HUES6 (cell line): ENCODE results near the gene NLRC4.
"Not testable (repeated sequence)": the region's sequence is repeated elsewhere in the genome, so short reads cannot be mapped to it uniquely, and the experiment has no call there.

Experiments
- H3K27ac ChIP-seq: 2 replicates; pipeline ENCODE4 v1.7.0; 2013; ENCODE audit warnings: low read depth, mild to moderate bottlenecking, low read length, inconsistent platforms
- H3K27me3 ChIP-seq: 2 replicates; pipeline ENCODE4 v1.6.1; 2013; ENCODE audit warnings: low read length; ENCODE audit not compliant: control insufficient read depth, insufficient read depth
- H3K36me3 ChIP-seq: 2 replicates; pipeline ENCODE4 v1.6.1; 2013; ENCODE audit warnings: low read length; ENCODE audit not compliant: control insufficient read depth, insufficient read depth
- H3K4me1 ChIP-seq: 2 replicates; pipeline ENCODE4 v1.6.1; 2013; ENCODE audit warnings: low read length; ENCODE audit not compliant: control insufficient read depth, insufficient read depth
- H3K4me3 ChIP-seq: 2 replicates; pipeline ENCODE4 v1.5.1; 2013; ENCODE audit warnings: low read depth, low read length
- H3K9ac ChIP-seq: one replicate; pipeline ENCODE4 v1.6.1; 2013; ENCODE audit warnings: mild to moderate bottlenecking, low read length
- H3K9me3 ChIP-seq: 2 replicates; pipeline ENCODE4 v1.6.1; 2013; ENCODE audit warnings: low read depth, low read length; ENCODE audit not compliant: control insufficient read depth, insufficient read depth

NLRC4 gene

GRCh38 chr2:32264422-32265105, at the start of gene NLRC4:
NLRC4 (minus strand) TSS chr2:32264886; CDS start chr2:32256775, 8,111 bp downstream.
- Histone ChIP-seq H3K36me3 (no peaks in the 10 kb centered on the region), H3K27ac (no peak within 1 kb of the TSS), H3K9me3 (no peaks in the 10 kb centered on the region), H3K27me3 (no peaks in the 10 kb centered on the region), H3K9ac (no peak within 1 kb of the TSS), H3K4me3 (no peak within 1 kb of the TSS), H3K4me1 (no peaks in the 10 kb centered on the region)

GRCh38 chr2:32310577-32310976, 45.9 kb upstream of the NLRC4 start:
- no peak overlapping the region for H3K9ac ChIP-seq
- H3K4me3 ChIP-seq, result no peak overlapping the region
- no peaks in the 10 kb centered on the region for H3K9me3 ChIP-seq
- H3K36me3 ChIP-seq, result peaks cover 6% of the 10 kb centered on the region; the same call in 1 of the 2 replicates
- H3K27me3 ChIP-seq, result no peaks in the 10 kb centered on the region
- H3K27ac ChIP-seq, result no peak overlapping the region
- H3K4me1 ChIP-seq, result no peaks in the 10 kb centered on the region

DNA sequence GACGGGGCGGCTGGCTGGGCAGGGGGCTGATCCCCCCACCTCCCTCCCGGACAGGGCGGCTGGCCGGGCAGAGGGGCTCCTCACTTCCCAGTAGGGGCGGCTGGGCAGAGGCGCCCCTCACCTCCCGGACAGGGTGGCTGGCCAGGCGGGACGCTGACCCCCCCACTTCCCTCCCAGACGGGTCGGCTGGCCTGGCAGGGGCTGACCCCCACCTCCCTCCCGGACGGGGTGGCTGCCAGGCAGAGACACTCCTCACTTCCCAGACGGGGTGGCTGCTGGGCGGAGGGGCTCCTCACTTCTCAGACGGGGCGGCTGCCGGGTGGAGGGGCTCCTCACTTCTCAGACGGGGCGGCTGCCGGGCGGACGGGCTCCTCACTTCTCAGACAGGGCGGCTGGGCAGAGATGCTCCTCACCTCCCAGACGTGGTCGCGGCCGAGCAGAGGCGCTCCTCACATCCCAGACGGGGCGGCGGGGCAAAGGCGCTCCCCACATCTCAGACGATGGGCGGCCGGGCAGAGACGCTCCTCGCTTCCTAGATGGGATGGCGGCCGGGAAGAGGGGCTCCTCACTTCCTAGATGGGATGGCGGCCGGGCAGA, 29.4 kb upstream of the NLRC4 start:
- H3K27ac ChIP-seq, H3K4me1 ChIP-seq, H3K9me3 ChIP-seq, H3K27me3 ChIP-seq, H3K4me3 ChIP-seq, H3K9ac ChIP-seq: not testable (repeated sequence)
- H3K36me3 ChIP-seq, result peaks cover 19% of the 10 kb centered on the region

DNA sequence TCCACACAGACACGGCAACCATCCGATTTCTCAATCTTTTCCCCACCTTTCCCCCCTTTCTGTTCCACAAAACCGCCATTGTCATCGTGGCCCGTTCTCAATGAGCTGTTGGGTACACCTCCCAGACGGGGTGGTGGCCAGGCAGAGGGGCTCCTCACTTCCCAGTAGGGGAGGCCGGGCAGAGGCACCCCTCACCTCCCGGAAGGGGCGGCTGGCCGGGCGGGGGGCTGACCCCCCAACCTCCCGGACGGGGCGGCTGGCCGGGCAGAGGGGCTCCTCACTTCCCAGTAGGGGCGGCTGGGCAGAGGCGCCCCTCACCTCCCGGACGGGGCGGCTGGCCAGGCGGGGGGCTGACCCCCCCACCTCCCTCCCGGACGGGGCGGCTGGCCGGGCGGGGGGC, 28.8 kb upstream of the NLRC4 start:
- not testable (repeated sequence) for H3K27me3 ChIP-seq, H3K27ac ChIP-seq, H3K4me1 ChIP-seq, H3K9ac ChIP-seq, H3K9me3 ChIP-seq, H3K4me3 ChIP-seq
- H3K36me3 ChIP-seq, result peaks cover 19% of the 10 kb centered on the region

- no peak overlapping the region for H3K4me3 ChIP-seq
- no peak overlapping the region for H3K9ac ChIP-seq
- H3K27ac ChIP-seq, result no peak overlapping the region
- H3K27me3 ChIP-seq, result no peaks in the 10 kb centered on the region
- H3K4me1 ChIP-seq, result no peaks in the 10 kb centered on the region
- no peaks in the 10 kb centered on the region for H3K9me3 ChIP-seq
- peaks cover 19% of the 10 kb centered on the region for H3K36me3 ChIP-seq
Observed at GRCh38 chr2:32291746-32292145, 27.1 kb upstream of the NLRC4 start.

DNA sequence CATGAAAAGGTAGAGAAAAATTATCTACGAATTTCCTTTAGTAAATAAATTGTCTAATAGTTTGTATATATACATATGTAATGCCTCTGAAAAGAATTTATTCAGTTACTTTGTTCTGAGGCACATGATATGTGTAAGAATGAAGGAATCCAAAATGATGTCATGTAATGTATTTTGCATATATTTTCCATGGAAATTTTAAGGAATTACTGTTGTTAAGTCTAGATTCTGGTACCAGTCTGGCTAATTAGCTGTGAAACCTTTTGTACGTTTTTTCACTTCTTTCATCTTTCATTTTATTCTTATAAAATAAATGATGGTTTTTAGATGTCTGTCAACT, 25.3 kb upstream of the NLRC4 start:
- Histone ChIP-seq H3K4me1 (no peaks in the 10 kb centered on the region), H3K4me3 (no peak overlapping the region), H3K9me3 (no peaks in the 10 kb centered on the region), H3K9ac (no peak overlapping the region), H3K27ac (no peak overlapping the region), H3K36me3 (peaks cover 9% of the 10 kb centered on the region; the same call in 1 of the 2 replicates), H3K27me3 (no peaks in the 10 kb centered on the region)

- Histone ChIP-seq H3K4me1 (no peaks in the 10 kb centered on the region), H3K27ac (no peak overlapping the region), H3K4me3 (no peak overlapping the region), H3K27me3 (no peaks in the 10 kb centered on the region), H3K9me3 (no peaks in the 10 kb centered on the region), H3K36me3 (peaks cover 8% of the 10 kb centered on the region; the same call in 1 of the 2 replicates), H3K9ac (no peak overlapping the region)
Observed at GRCh38 chr2:32289165-32289999, 24.7 kb upstream of the NLRC4 start.

- Histone ChIP-seq H3K9me3 (no peaks in the 10 kb centered on the region), H3K4me1 (no peaks in the 10 kb centered on the region), H3K4me3 (no peak overlapping the region), H3K27me3 (no peaks in the 10 kb centered on the region), H3K36me3 (peaks cover 3% of the 10 kb centered on the region; the same call in 1 of the 2 replicates), H3K9ac (no peak overlapping the region), H3K27ac (no peak overlapping the region)
Observed at GRCh38 chr2:32284321-32284720, 19.6 kb upstream of the NLRC4 start.

DNA sequence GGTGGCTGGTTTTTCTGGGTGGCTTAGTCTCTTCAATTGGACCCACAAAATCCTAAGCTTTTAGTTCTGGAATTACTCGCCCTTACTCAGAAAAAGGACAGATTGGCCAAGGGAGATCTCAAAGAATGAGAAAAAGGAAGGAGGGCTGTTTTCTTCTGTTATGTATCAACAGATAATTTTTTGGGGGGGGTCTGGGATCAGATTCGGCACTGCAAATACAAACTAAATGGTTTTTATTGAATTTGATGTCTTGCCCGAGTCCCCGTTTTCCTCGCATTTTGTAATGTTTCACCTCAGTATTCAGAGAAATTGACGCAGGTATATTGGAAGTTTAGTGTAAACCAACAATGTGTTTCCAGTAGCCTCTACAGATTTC, 13.8 kb upstream of the NLRC4 start:
- peaks cover 5% of the 10 kb centered on the region for H3K4me1 ChIP-seq
- H3K9ac ChIP-seq, result peak overlapping the region; percentile 85
- peak overlapping the region; percentile 77 for H3K4me3 ChIP-seq
- H3K9me3 ChIP-seq, result no peaks in the 10 kb centered on the region
- no peaks in the 10 kb centered on the region; the same call in 1 of the 2 replicates for H3K27me3 ChIP-seq
- peak overlapping the region; percentile 36; the same call in 1 of the 2 replicates for H3K27ac ChIP-seq
- H3K36me3 ChIP-seq, result peaks cover 3% of the 10 kb centered on the region; the same call in 1 of the 2 replicates

DNA sequence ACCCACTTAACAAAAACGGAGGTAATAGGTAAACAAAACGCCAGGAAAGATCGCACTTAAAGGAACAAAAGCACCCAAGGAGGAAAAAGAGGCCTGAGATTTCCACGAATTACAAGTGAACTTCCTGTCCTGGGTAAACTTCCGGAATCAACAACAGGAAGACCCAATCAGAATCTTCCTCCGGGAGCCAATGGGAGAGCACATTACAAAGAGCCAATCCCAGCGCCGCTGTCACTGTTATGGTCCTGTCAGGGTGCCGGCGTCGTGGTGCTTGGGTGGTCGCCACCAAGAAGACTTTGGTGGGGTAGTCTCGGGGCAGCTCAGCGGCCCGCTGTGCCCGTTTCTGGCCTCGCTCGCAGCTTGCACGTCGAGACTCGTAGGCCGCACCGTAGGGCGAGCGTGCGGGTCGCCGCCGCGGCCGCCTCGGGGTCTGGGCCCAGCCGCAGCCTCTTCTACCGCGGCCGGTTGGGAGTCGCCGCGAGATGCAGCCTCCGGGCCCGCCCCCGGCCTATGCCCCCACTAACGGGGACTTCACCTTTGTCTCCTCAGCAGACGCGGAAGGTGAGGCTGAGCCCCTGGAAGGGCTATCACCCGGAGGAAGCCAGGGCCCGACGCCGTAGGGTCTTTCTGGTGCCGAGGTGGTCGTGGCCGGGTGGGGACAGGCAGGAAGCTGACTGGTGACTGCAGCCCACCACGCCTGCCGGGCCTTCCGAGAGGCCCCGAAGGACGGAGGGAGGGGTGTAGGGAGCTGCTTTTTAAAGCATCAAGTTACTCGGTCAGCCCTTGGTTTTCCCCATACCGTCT, 13.2 kb upstream of the NLRC4 start, which contains the start of gene YIPF4:
Gene YIPF4, plus strand, starts transcription at position 231 of the 804 bp plus-strand sequence. Its CDS starts 252 bp downstream, at position 483.
- no peaks in the 10 kb centered on the region for H3K9me3 ChIP-seq
- peaks cover 5% of the 10 kb centered on the region for H3K4me1 ChIP-seq
- peak within 1 kb of the TSS; percentile 77 for H3K4me3 ChIP-seq
- H3K27ac ChIP-seq, result peak within 1 kb of the TSS; percentile 45; the same call in 1 of the 2 replicates
- peak within 1 kb of the TSS; percentile 85 for H3K9ac ChIP-seq
- H3K36me3 ChIP-seq, result peaks cover 3% of the 10 kb centered on the region; the same call in 1 of the 2 replicates
- no peaks in the 10 kb centered on the region; the same call in 1 of the 2 replicates for H3K27me3 ChIP-seq
